ENCODE results near the gene PPIL6.

- TF ChIP-seq POLR2AphosphoS5 (IDR thresholded peaks at IDR 0.05; ENCODE audit: low read depth, low read length) (no peak), SIN3A (IDR thresholded peaks at IDR 0.05; ENCODE audit: borderline replicate concordance, insufficient read depth, low read length) (no peak), TAF1 (IDR thresholded peaks at IDR 0.05; ENCODE audit: borderline replicate concordance, insufficient read depth, low read length) (no peak)
- TF ChIP-seq, protein P1, sequence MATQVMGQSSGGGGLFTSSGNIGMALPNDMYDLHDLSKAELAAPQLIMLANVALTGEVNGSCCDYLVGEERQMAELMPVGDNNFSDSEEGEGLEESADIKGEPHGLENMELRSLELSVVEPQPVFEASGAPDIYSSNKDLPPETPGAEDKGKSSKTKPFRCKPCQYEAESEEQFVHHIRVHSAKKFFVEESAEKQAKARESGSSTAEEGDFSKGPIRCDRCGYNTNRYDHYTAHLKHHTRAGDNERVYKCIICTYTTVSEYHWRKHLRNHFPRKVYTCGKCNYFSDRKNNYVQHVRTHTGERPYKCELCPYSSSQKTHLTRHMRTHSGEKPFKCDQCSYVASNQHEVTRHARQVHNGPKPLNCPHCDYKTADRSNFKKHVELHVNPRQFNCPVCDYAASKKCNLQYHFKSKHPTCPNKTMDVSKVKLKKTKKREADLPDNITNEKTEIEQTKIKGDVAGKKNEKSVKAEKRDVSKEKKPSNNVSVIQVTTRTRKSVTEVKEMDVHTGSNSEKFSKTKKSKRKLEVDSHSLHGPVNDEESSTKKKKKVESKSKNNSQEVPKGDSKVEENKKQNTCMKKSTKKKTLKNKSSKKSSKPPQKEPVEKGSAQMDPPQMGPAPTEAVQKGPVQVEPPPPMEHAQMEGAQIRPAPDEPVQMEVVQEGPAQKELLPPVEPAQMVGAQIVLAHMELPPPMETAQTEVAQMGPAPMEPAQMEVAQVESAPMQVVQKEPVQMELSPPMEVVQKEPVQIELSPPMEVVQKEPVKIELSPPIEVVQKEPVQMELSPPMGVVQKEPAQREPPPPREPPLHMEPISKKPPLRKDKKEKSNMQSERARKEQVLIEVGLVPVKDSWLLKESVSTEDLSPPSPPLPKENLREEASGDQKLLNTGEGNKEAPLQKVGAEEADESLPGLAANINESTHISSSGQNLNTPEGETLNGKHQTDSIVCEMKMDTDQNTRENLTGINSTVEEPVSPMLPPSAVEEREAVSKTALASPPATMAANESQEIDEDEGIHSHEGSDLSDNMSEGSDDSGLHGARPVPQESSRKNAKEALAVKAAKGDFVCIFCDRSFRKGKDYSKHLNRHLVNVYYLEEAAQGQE (IDR thresholded peaks at IDR 0.05; ENCODE audit: insufficient read depth in 1 of 2, low read depth in 2 of 2, low read length in 2 of 2) = no peak
Observed at GRCh38 chr6:109348226-109348625, 92.2 kb downstream of the PPIL6 start.
